NCI-H524 treated with DMSO at 0.1 percent for 48 hours (cell line): ENCODE measurements around the gene ITGA3.
A peak's percentile ranks its signal among the peaks of the same experiment; 100 is the strongest.

Experiments used
- DNase-seq: peaks from one replicate; lab custom pipeline; 2025; lab: John Stamatoyannopoulos, UW

ITGA3 gene

GRCh38 chr17:50072130-50072529 lies 16.2 kb downstream of the ITGA3 start:
- no peak for DNase-seq

- DNase-seq, result no peak
Measured at GRCh38 chr17:50072925-50073324, 17.0 kb downstream of the ITGA3 start.

- no peak for DNase-seq
Measured at GRCh38 chr17:50074227-50074626, 18.3 kb downstream of the ITGA3 start.

- DNase-seq, result no peak
Measured at GRCh38 chr17:50075446-50076032, 19.6 kb downstream of the ITGA3 start.

GRCh38 chr17:50076221-50076590 lies 20.3 kb downstream of the ITGA3 start:
- no peak for DNase-seq

- peak; percentile 33 for DNase-seq
Measured at GRCh38 chr17:50076591-50077235, 20.8 kb downstream of the ITGA3 start.

- DNase-seq, result no peak
Measured at GRCh38 chr17:50078430-50078829, 22.5 kb downstream of the ITGA3 start.

- DNase-seq, result peak; percentile 96
Measured at GRCh38 chr17:50079334-50080095, 23.6 kb downstream of the ITGA3 start.

- no peak for DNase-seq
Measured at GRCh38 chr17:50080096-50080480, 24.2 kb downstream of the ITGA3 start.

GRCh38 chr17:50080827-50081226 lies 24.9 kb downstream of the ITGA3 start:
- DNase-seq, result no peak

- no peak for DNase-seq
Measured at GRCh38 chr17:50081757-50082156, 25.8 kb downstream of the ITGA3 start.

GRCh38 chr17:50087246-50087911 lies 31.5 kb downstream of the ITGA3 start:
- DNase-seq, result peak; percentile 39

GRCh38 chr17:50087912-50088405 lies 32.0 kb downstream of the ITGA3 start:
- DNase-seq, result no peak

- no peak for DNase-seq
Measured at GRCh38 chr17:50088952-50089825, 33.3 kb downstream of the ITGA3 start.

GRCh38 chr17:50090071-50090470 lies 34.2 kb downstream of the ITGA3 start:
- no peak for DNase-seq

- DNase-seq, result no peak
Measured at GRCh38 chr17:50090971-50091917, 35.3 kb downstream of the ITGA3 start.

GRCh38 chr17:50091918-50092285 lies 36.0 kb downstream of the ITGA3 start:
- DNase-seq, result no peak

GRCh38 chr17:50093246-50093645 lies 37.3 kb downstream of the ITGA3 start:
- no peak for DNase-seq

- no peak for DNase-seq
Measured at GRCh38 chr17:50093807-50094206, 37.9 kb downstream of the ITGA3 start.

GRCh38 chr17:50094243-50094752 lies 38.4 kb downstream of the ITGA3 start:
- peak; percentile 58 for DNase-seq
